Measurements from ENCODE around the gene ITCH.

ITCH gene

DNA sequence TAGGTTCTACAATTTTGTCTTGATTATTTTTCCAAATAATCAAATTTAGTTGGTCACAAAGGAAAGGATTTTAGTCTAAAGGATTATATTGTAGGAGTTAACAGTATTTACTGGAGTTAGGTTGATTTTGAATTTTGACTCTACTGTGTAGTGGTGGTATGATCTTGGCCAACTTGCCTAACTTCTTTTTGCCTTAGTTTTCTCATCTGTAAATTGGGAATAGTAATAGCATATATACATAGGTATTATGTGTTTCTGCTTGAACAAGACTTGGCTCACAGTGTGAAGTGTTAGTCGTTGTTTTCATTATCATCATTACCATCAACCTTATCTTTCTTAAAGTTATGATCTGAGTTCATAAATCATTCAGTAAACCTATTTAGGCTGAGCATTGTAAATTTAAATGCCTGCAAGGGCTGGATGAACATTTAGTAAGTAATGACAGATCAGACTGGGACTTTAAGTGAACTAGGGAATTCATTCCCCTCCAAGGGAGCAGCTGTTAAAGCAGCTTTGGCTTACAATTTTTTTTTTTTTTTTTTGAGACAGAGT, 11.2 kb downstream of the ITCH start:
- peaks cover 15% of the 10 kb centered on the region; the same call in 1 of the 2 replicates for H3K36me3 ChIP-seq (ENCODE audit: low read length)
- H3K79me2 ChIP-seq (ENCODE audit: insufficient read depth, low read length), result peaks cover 60% of the 10 kb centered on the region
- H3K27me3 ChIP-seq (ENCODE audit: low read length), result no peaks in the 10 kb centered on the region
- H3K4me2 ChIP-seq (ENCODE audit: low read depth, low read length, poor library complexity, severe bottlenecking), result no peak overlapping the region
- H3K4me3 ChIP-seq (ENCODE audit: insufficient read depth, low read length, poor library complexity, severe bottlenecking), result no peak overlapping the region
- no peak overlapping the region for H2AFZ ChIP-seq (ENCODE audit: low read depth, low read length, severe bottlenecking)
- no peaks in the 10 kb centered on the region for H3K9me2 ChIP-seq (replicated peaks; ENCODE audit: insufficient read depth, low read length)
- H3F3A ChIP-seq (ENCODE audit: insufficient read depth), result peaks cover 16% of the 10 kb centered on the region; the same call in 1 of the 2 replicates
- H3K27ac ChIP-seq (ENCODE audit: low read depth, low read length), result no peak overlapping the region
- peaks cover 5% of the 10 kb centered on the region; the same call in 1 of the 2 replicates for H4K20me1 ChIP-seq (ENCODE audit: low read depth, low read length)
- no peaks in the 10 kb centered on the region for H3K9me3 ChIP-seq (ENCODE audit: insufficient read depth, low read length)
- TF ChIP-seq, protein P1, sequence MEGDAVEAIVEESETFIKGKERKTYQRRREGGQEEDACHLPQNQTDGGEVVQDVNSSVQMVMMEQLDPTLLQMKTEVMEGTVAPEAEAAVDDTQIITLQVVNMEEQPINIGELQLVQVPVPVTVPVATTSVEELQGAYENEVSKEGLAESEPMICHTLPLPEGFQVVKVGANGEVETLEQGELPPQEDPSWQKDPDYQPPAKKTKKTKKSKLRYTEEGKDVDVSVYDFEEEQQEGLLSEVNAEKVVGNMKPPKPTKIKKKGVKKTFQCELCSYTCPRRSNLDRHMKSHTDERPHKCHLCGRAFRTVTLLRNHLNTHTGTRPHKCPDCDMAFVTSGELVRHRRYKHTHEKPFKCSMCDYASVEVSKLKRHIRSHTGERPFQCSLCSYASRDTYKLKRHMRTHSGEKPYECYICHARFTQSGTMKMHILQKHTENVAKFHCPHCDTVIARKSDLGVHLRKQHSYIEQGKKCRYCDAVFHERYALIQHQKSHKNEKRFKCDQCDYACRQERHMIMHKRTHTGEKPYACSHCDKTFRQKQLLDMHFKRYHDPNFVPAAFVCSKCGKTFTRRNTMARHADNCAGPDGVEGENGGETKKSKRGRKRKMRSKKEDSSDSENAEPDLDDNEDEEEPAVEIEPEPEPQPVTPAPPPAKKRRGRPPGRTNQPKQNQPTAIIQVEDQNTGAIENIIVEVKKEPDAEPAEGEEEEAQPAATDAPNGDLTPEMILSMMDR (IDR thresholded peaks at IDR 0.05; ENCODE audit: insufficient read depth, low read length, poor library complexity, severe bottlenecking), result no peak
- no peak overlapping the region for H3K9ac ChIP-seq (ENCODE audit: low read length)

DNA sequence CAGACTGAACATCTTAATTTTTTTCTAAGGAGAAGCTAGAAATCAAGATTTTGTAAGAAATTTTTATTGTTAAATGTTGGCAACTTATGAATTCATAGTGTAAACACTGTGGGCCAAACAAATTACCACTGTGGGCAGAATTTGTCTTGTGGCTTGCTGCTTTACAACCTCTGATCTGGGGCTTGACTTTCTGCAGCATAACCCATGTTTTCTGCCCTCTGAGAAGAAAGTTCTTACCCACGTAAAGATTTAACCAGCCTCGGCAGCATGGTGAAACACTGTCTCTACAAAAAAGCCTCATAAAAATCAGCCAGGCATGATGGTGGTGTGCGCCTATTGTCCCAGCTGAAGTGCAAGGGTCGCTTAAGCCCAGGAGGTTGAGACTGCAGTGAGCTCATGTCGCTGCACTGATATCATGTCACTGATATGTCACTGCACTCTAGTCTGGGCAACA, 12.9 kb downstream of the ITCH start:
- Histone ChIP-seq H3K36me3 (ENCODE audit: low read length) (peaks cover 6% of the 10 kb centered on the region; the same call in 1 of the 2 replicates), H3K4me3 (ENCODE audit: insufficient read depth, low read length, poor library complexity, severe bottlenecking) (no peak overlapping the region), H3K27me3 (ENCODE audit: low read length) (no peaks in the 10 kb centered on the region), H4K20me1 (ENCODE audit: low read depth, low read length) (peaks cover 5% of the 10 kb centered on the region; the same call in 1 of the 2 replicates), H3K9me3 (ENCODE audit: insufficient read depth, low read length) (no peaks in the 10 kb centered on the region), H3K27ac (ENCODE audit: low read depth, low read length) (no peak overlapping the region), H3K4me2 (ENCODE audit: low read depth, low read length, poor library complexity, severe bottlenecking) (peak overlapping the region; percentile 15), H3K79me2 (ENCODE audit: insufficient read depth, low read length) (peaks cover 72% of the 10 kb centered on the region), H3K9ac (ENCODE audit: low read length) (no peak overlapping the region), H2AFZ (ENCODE audit: low read depth, low read length, severe bottlenecking) (no peak overlapping the region), H3F3A (ENCODE audit: insufficient read depth) (peaks cover 11% of the 10 kb centered on the region; the same call in 1 of the 2 replicates), H3K9me2 (replicated peaks; ENCODE audit: insufficient read depth, low read length) (no peaks in the 10 kb centered on the region)
- TF ChIP-seq EZH2phosphoT487 (conservative IDR thresholded peaks at IDR 0.05; ENCODE audit: low read length), result no peak
- TF ChIP-seq, protein P1 (IDR thresholded peaks at IDR 0.05; ENCODE audit: insufficient read depth, low read length, poor library complexity, severe bottlenecking), result no peak

DNA sequence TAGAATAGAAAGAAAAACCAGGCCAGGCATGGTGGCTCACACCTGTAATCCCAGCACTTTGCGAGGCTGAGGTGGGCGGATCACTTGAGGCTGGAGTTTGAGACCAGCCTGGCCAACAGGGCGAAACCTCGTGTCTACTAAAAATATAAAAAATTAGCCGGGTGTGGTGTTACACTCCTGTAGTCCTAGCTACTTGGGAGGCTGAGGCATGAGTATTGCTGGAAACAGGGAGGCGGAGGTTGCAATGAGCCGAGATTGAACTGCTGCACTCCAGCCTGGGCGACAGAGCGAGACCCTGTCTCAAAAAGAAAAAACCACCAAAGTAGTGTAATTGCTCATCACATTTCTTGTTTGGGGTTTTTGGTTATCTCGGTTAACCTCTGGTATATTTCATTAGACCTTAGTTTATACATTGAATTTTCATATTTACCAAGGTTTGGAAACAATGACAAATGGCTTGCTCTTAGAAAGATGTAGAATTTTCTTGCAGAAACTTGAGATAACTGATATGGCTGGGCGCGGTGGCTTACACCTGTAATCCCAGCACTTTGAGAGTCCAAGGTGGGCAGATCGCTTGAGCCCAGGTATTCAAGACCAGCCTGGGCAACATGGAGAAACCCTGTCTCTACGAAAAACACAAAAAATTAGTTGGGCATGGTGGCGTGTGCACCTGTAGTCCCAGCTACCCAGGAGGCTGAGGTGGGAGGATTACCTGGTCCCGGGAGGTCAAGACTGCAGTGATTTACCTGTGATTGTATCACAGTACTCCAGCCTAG, 14.2 kb downstream of the ITCH start:
- no peak overlapping the region for H3K4me3 ChIP-seq (ENCODE audit: insufficient read depth, low read length, poor library complexity, severe bottlenecking)
- no peak for TF ChIP-seq EZH2phosphoT487 (conservative IDR thresholded peaks at IDR 0.05; ENCODE audit: low read length)
- TF ChIP-seq, protein P1 (IDR thresholded peaks at IDR 0.05; ENCODE audit: insufficient read depth, low read length, poor library complexity, severe bottlenecking), result no peak
- H3K9ac ChIP-seq (ENCODE audit: low read length), result no peak overlapping the region
- peaks cover 3% of the 10 kb centered on the region; the same call in 1 of the 2 replicates for H3K36me3 ChIP-seq (ENCODE audit: low read length)
- H3K79me2 ChIP-seq (ENCODE audit: insufficient read depth, low read length), result peaks cover 84% of the 10 kb centered on the region
- no peaks in the 10 kb centered on the region for H3K27me3 ChIP-seq (ENCODE audit: low read length)
- no peak overlapping the region for H2AFZ ChIP-seq (ENCODE audit: low read depth, low read length, severe bottlenecking)
- no peaks in the 10 kb centered on the region for H3K9me3 ChIP-seq (ENCODE audit: insufficient read depth, low read length)
- no peaks in the 10 kb centered on the region for H3K9me2 ChIP-seq (replicated peaks; ENCODE audit: insufficient read depth, low read length)
- no peak overlapping the region for H3K4me2 ChIP-seq (ENCODE audit: low read depth, low read length, poor library complexity, severe bottlenecking)
- H4K20me1 ChIP-seq (ENCODE audit: low read depth, low read length), result peaks cover 5% of the 10 kb centered on the region; the same call in 1 of the 2 replicates
- no peak overlapping the region for H3K27ac ChIP-seq (ENCODE audit: low read depth, low read length)
- H3F3A ChIP-seq (ENCODE audit: insufficient read depth), result peaks cover 11% of the 10 kb centered on the region; the same call in 1 of the 2 replicates
